CD4-positive, alpha-beta T cell (primary cell): ENCODE measurements around the gene DHCR24. TPM values are rescaled to one million over a fixed set of nuclear protein-coding genes. Genes with fewer than 3 reads are reported as not detected.

Source experiments
- ATAC-seq: fragments of 200-7000 bp; cut with Tn5 transposase; one replicate; pipeline ENCODE4 v1.10.0; 2022; ENCODE audit warnings: mild to moderate bottlenecking; ENCODE audit not compliant: poor library complexity
- CTCF ChIA-PET: fragments of 350-600 bp; sonication (Branson Sonifier 250); formaldehyde crosslinking; loops from one replicate; lab custom pipeline; 2021; ENCODE audit warnings: antibody characterized with exemption, inconsistent platforms; lab: Charles Lee
- POLR2A ChIA-PET: fragments of 350-600 bp; sonication (Branson Sonifier 250); formaldehyde crosslinking; loops from one replicate; lab custom pipeline; 2021; ENCODE audit warnings: antibody characterized with exemption, inconsistent platforms; lab: Charles Lee
- DNase-seq, 14 experiments: peaks; one replicate each; pipeline ENCODE4 v3.0.0-alpha.2; 2013 to 2020; ENCODE audit warnings: mixed read lengths in 2 of 14
- H3K27ac ChIP-seq, 2 donors: one replicate each; pipeline versions ENCODE4 v1.5.1 to v1.7.0; 2013; ENCODE audit warnings: low read length in 2 of 2, low read depth in 1 of 2, mild to moderate bottlenecking in 1 of 2
- H3K27me3 ChIP-seq, 2 experiments: 1 replicate in 1 of 2; 2 replicates in 1 of 2; pipeline versions ENCODE4 v1.6.1 to v1.7.0; 2013; ENCODE audit warnings: low read length in 2 of 2, control low read depth in 1 of 2, mild to moderate bottlenecking in 1 of 2, moderate library complexity in 1 of 2; ENCODE audit not compliant: insufficient read depth in 2 of 2, control insufficient read depth in 1 of 2
- H3K36me3 ChIP-seq: one replicate; pipeline ENCODE4 v1.6.1; 2013; ENCODE audit warnings: low read length, control low read depth; ENCODE audit not compliant: insufficient read depth
- H3K4me1 ChIP-seq: one replicate; pipeline ENCODE4 v1.6.1; 2013; ENCODE audit warnings: low read length, control low read depth; ENCODE audit not compliant: insufficient read depth
- H3K4me3 ChIP-seq: one replicate; pipeline ENCODE4 v1.5.1; 2013; ENCODE audit warnings: mild to moderate bottlenecking, low read length, moderate library complexity
- H3K9me3 ChIP-seq, 2 experiments: 1 replicate in 1 of 2; 2 replicates in 1 of 2; pipeline versions ENCODE4 v1.6.1 to v1.7.0; 2013; ENCODE audit warnings: low read length in 2 of 2, mild to moderate bottlenecking in 2 of 2, control low read depth in 1 of 2, moderate library complexity in 1 of 2; ENCODE audit not compliant: control insufficient read depth in 1 of 2, insufficient read depth in 1 of 2
- H3K27ac Mint-ChIP-seq: one replicate; pipeline ENCODE4 v1.8.0; 2020; ENCODE audit warnings: mixed read lengths
- H3K27me3 Mint-ChIP-seq: one replicate; pipeline ENCODE4 v1.8.0; 2021; ENCODE audit warnings: mixed read lengths
- H3K36me3 Mint-ChIP-seq: one replicate; pipeline ENCODE4 v1.8.0; 2021; ENCODE audit warnings: low read depth, mixed read lengths
- H3K4me1 Mint-ChIP-seq: one replicate; pipeline ENCODE4 v1.8.0; 2021; ENCODE audit warnings: low read depth, mixed read lengths
- H3K4me3 Mint-ChIP-seq: one replicate; pipeline ENCODE4 v1.8.0; 2020; ENCODE audit warnings: mild to moderate bottlenecking, mixed read lengths
- H3K9me3 Mint-ChIP-seq: one replicate; pipeline ENCODE4 v1.8.0; 2020; ENCODE audit warnings: mixed read lengths
- intact Hi-C, 2 experiments: fragments of 100-400 bp; cut with DNase I in 1 of 2; cut with micrococcal nuclease in 1 of 2; formaldehyde crosslinking; loops; one replicate each; pipeline versions ENCODE4 v1.15.1 to v1.9.0; 2023 to 2025; cut with DNase I, micrococcal nuclease
- total RNA-seq, 174 experiments: library from RNA in 2 of 174; stranded (reverse) in 2 of 174; gene quantifications; one replicate each; pipeline ENCODE4 v1.2.3 and lab custom pipeline; 2021 to 2026
- TF ChIP-seq, protein P1 (sequence below): fragments of 200-600 bp; IDR thresholded peaks from one replicate; pipeline ENCODE4 v1.8.0; 2022; ENCODE audit warnings: antibody characterized with exemption, mild to moderate bottlenecking

Gene DHCR24
- total RNA-seq, 2 experiments from 2014 or later, result 0.34 to 0.55 TPM

DNA sequence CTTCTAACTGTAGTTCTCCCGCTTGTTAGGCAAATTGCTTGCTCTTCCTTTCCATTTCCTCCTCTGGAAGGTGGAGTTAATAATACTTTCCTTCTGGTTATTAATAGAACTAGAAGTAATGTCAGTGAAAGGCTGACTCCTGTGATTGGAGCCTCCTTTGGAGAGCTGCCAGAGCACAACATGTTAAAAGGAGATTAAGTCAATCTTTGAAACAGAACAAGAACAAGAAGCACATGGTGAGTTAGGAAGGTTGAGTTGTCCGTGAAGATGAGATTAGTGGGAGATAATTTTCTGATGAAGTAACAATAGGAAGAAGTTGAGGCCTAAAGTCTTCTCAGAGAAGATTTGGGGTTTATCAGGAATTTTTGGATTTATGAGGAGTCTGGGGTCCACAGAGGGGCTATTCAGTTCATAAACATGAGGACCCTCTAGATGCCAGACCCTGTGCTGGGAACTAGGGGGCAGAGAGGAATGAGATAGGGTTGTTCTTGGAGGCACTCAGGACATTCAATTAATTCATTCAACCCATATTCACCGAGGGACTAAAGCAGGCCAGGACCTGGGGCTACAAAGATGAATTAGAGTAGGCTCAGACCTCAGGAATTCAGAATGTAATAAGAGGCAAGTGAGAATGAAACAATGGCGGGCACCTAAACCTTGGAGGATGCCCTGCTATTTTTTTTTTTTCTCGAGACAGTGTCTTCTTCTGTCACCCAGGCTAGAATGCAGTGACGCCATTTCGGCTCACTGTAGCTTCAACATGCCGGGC, 40.7 kb upstream of the DHCR24 start:
- ChIA-PET POLR2A (no interaction called here), CTCF (no interaction called here)
- TF ChIP-seq, protein P1, sequence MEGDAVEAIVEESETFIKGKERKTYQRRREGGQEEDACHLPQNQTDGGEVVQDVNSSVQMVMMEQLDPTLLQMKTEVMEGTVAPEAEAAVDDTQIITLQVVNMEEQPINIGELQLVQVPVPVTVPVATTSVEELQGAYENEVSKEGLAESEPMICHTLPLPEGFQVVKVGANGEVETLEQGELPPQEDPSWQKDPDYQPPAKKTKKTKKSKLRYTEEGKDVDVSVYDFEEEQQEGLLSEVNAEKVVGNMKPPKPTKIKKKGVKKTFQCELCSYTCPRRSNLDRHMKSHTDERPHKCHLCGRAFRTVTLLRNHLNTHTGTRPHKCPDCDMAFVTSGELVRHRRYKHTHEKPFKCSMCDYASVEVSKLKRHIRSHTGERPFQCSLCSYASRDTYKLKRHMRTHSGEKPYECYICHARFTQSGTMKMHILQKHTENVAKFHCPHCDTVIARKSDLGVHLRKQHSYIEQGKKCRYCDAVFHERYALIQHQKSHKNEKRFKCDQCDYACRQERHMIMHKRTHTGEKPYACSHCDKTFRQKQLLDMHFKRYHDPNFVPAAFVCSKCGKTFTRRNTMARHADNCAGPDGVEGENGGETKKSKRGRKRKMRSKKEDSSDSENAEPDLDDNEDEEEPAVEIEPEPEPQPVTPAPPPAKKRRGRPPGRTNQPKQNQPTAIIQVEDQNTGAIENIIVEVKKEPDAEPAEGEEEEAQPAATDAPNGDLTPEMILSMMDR, result no peak

DNA sequence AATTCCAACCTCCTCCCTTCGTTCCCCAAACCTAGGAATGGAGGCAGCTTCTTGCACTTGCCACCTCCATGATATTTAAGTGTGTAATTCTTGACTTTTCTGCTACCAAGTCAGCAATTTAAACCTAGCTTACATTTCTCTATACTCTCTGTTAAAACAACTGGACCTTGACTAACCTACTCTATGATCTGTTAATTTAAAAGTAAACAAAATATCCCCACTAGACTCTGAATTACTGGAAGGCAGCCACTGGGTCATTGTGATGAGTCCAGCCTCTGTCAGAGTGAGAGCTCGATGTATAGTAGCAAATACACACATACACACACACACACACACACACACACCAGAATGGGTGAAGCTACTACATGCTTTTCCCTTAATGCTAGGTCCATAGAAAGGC, 40.0 kb upstream of the DHCR24 start:
- no peak for ATAC-seq
- H3K27ac Mint-ChIP-seq, result no peak overlapping the region
- intact Hi-C loops, result no loop called here
- TF ChIP-seq, protein P1, result no peak
- no peaks in the 10 kb centered on the region for H3K36me3 ChIP-seq
- no peak overlapping the region for H3K4me3 Mint-ChIP-seq
- H3K27me3 ChIP-seq, result no peaks in the 10 kb centered on the region
- CTCF ChIA-PET, result no interaction called here
- POLR2A ChIA-PET, result no interaction called here
- H3K9me3 ChIP-seq, result no peaks in the 10 kb centered on the region
- H3K36me3 Mint-ChIP-seq, result no peaks in the 10 kb centered on the region
- no peaks in the 10 kb centered on the region for H3K9me3 Mint-ChIP-seq
- no peak for DNase-seq
- no peaks in the 10 kb centered on the region for H3K4me1 ChIP-seq
- no peak overlapping the region for H3K4me3 ChIP-seq
- peaks cover 15% of the 10 kb centered on the region for H3K27me3 Mint-ChIP-seq
- no peaks in the 10 kb centered on the region for H3K4me1 Mint-ChIP-seq
- H3K27ac ChIP-seq, result no peak overlapping the region

More for the DNA sequence above, 40.7 kb upstream of the DHCR24 start:
- Mint-ChIP-seq H3K36me3 (no peaks in the 10 kb centered on the region), H3K4me3 (no peak overlapping the region), H3K4me1 (no peaks in the 10 kb centered on the region), H3K27me3 (peaks cover 12% of the 10 kb centered on the region), H3K9me3 (no peaks in the 10 kb centered on the region), H3K27ac (no peak overlapping the region)
- no peak for ATAC-seq
- Histone ChIP-seq H3K4me1 (no peaks in the 10 kb centered on the region), H3K27ac (no peak overlapping the region), H3K27me3 (no peaks in the 10 kb centered on the region), H3K4me3 (no peak overlapping the region), H3K9me3 (no peaks in the 10 kb centered on the region), H3K36me3 (no peaks in the 10 kb centered on the region)
- intact Hi-C loops, result no loop called here
- DNase-seq, result no peak

DNA sequence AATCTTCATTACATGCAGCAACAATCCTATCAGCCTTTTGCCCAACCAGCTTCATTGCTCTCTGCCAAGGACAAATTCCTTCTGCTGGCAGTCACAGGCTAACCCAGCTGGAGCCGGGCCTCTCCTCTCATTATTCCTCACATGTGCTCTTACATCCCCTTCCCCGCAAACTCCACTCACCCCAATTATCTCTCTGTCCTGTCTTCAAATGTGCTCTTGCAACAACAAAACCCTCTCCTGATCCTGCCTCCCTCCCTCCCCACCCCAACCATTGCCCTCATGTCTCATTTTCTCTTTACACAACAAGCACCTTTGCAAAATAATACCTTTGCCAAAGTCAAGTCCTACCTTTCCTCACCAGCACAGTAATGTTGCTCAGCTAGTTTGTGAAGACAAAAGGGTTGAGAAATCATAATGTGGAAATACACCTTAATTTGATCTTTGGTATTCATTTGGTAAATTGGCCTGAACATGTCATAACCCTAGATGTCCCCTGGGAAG, 36.0 kb upstream of the DHCR24 start:
- ChIA-PET CTCF (no interaction called here), POLR2A (no interaction called here)
- intact Hi-C loops, result no loop called here
- H3K4me3 ChIP-seq, result no peak overlapping the region
- Mint-ChIP-seq H3K4me1 (no peaks in the 10 kb centered on the region), H3K4me3 (no peak overlapping the region), H3K36me3 (no peaks in the 10 kb centered on the region), H3K27ac (no peak overlapping the region), H3K27me3 (peaks cover 26% of the 10 kb centered on the region), H3K9me3 (no peaks in the 10 kb centered on the region)
- ATAC-seq (no peak), DNase-seq (no peak)
- H3K9me3 ChIP-seq, result no peaks in the 10 kb centered on the region
- no peaks in the 10 kb centered on the region for H3K36me3 ChIP-seq
- no peaks in the 10 kb centered on the region for H3K4me1 ChIP-seq
- H3K27ac ChIP-seq, result no peak overlapping the region
- TF ChIP-seq, protein P1, result no peak
- H3K27me3 ChIP-seq, result no peaks in the 10 kb centered on the region
